Brain pericyte (primary cell): ENCODE results near the gene ATXN7L1.
"Not testable (repeated sequence)": the region's sequence is repeated elsewhere in the genome, so short reads cannot be mapped to it uniquely, and the experiment has no call there.

Experiments
- DNase-seq: peaks from one replicate; pipeline ENCODE4 v3.0.0-alpha.2; 2012; ENCODE audit warnings: low read depth, low spot score

Gene ATXN7L1

GRCh38 chr7:105617280-105618015 lies 259.0 kb downstream of the ATXN7L1 start:
- no peak for DNase-seq

GRCh38 chr7:105614341-105614840 lies 262.0 kb downstream of the ATXN7L1 start:
- no peak for DNase-seq

GRCh38 chr7:105613611-105614330 lies 262.6 kb downstream of the ATXN7L1 start:
- no peak for DNase-seq

- no peak for DNase-seq
These were observed 263.6 kb downstream of the ATXN7L1 start for GRCh38 chr7:105612806-105613205.

GRCh38 chr7:105611856-105612775 lies 264.3 kb downstream of the ATXN7L1 start:
- DNase-seq, result no peak

- no peak for DNase-seq
These were observed 266.1 kb downstream of the ATXN7L1 start for GRCh38 chr7:105610165-105610930.

- no peak for DNase-seq
These were observed 273.8 kb downstream of the ATXN7L1 start for GRCh38 chr7:105602325-105603305.

- no peak for DNase-seq
These were observed 275.5 kb downstream of the ATXN7L1 start for GRCh38 chr7:105600720-105601550.

GRCh38 chr7:105599551-105599950 lies 276.8 kb downstream of the ATXN7L1 start:
- no peak for DNase-seq

- not testable (repeated sequence) for DNase-seq
These were observed 277.3 kb downstream of the ATXN7L1 start for GRCh38 chr7:105599080-105599479.

GRCh38 chr7:105596866-105597265 lies 279.5 kb downstream of the ATXN7L1 start:
- no peak for DNase-seq

GRCh38 chr7:105594034-105594433 lies 282.4 kb downstream of the ATXN7L1 start:
- no peak for DNase-seq

GRCh38 chr7:105591522-105591921 lies 284.9 kb downstream of the ATXN7L1 start:
- DNase-seq, result no peak

- no peak for DNase-seq
These were observed 285.6 kb downstream of the ATXN7L1 start for GRCh38 chr7:105590793-105591192.

- peak; percentile 73 for DNase-seq
These were observed 286.9 kb downstream of the ATXN7L1 start for GRCh38 chr7:105589356-105590077.

- DNase-seq, result no peak
These were observed 288.3 kb downstream of the ATXN7L1 start for GRCh38 chr7:105587909-105588635.

GRCh38 chr7:105585850-105586500 lies 290.4 kb downstream of the ATXN7L1 start:
- no peak for DNase-seq
